Measurements from ENCODE around the gene PCTP. TPM values are rescaled to one million over a fixed set of nuclear protein-coding genes. Genes with fewer than 3 reads are reported as not detected.

Gene PCTP
- total and polyA plus RNA-seq, 3 donors from 2014 or later, result 22.6 to 32.0 (median 24.0) TPM

DNA sequence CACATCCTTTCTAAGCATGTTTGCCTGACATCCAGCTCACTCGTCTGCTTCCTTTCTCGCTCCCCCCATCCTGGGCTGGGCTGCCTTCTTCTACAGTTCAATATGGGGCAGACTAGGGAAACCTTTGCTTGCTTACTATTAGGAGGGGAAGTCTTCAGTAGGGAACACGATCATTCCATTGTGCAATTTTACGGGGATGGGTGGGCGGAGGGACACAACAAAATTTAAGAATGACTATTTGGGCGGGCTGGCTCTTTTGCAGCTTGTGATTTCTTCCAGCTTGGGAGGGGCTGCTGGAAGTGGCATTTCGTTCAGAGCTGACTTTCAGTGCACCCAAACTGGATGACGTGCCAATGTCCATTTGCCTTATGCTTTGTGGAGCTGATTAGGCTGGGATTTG lies 25.4 kb downstream of the PCTP start:
- intact Hi-C loops (cut with DNase I; ENCODE audit: low total_unique reads), result loop anchor here (10.0 kb wide), 1 partner anchor 131 kb away; no protein-coding TSS in a partner anchor
- TF ChIP-seq, protein P1, sequence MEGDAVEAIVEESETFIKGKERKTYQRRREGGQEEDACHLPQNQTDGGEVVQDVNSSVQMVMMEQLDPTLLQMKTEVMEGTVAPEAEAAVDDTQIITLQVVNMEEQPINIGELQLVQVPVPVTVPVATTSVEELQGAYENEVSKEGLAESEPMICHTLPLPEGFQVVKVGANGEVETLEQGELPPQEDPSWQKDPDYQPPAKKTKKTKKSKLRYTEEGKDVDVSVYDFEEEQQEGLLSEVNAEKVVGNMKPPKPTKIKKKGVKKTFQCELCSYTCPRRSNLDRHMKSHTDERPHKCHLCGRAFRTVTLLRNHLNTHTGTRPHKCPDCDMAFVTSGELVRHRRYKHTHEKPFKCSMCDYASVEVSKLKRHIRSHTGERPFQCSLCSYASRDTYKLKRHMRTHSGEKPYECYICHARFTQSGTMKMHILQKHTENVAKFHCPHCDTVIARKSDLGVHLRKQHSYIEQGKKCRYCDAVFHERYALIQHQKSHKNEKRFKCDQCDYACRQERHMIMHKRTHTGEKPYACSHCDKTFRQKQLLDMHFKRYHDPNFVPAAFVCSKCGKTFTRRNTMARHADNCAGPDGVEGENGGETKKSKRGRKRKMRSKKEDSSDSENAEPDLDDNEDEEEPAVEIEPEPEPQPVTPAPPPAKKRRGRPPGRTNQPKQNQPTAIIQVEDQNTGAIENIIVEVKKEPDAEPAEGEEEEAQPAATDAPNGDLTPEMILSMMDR (IDR thresholded peaks at IDR 0.05), result no peak
- no peak for TF ChIP-seq POLR2A (IDR thresholded peaks at IDR 0.05)
- 88 to 90% methylated on average over 8 of the region's 8 CpGs for WGBS, 2 donors
- no peaks in the 10 kb centered on the region for H3K36me3 ChIP-seq (ENCODE audit: low read depth, missing control alignments)
- no peak for DNase-seq
- no peaks in the 10 kb centered on the region for H3K27me3 ChIP-seq
- H3K9me3 ChIP-seq, result no peaks in the 10 kb centered on the region
- H3K27ac ChIP-seq, result no peak overlapping the region
- H3K4me3 ChIP-seq, result no peak overlapping the region
- H3K4me1 ChIP-seq, result no peaks in the 10 kb centered on the region

DNA sequence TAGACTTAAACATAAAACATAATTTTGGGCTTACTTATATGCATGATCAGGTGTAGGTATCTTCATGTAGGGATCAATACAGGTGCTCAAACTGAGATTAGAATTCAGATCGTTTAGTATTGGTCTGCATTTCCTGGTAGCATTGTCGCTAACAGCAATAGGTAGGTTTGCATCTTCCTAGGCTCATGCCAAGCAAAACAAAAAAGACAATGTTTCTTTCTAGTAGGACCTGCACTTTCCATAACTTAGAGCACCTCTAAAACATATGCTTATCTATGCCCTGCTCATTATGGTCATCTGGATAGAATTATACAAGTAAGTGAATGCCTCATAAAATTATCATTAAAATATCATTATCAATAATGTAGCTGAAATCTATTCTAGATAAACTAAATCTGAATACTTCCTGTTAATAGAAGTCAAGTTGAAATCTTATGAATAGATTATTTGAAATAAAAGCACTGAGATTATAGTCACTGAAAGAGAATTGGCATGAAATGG lies 26.7 kb downstream of the PCTP start:
- Histone ChIP-seq H3K9me3 (no peaks in the 10 kb centered on the region), H3K27me3 (no peaks in the 10 kb centered on the region), H3K27ac (no peak overlapping the region), H3K4me1 (no peaks in the 10 kb centered on the region), H3K4me3 (no peak overlapping the region), H3K36me3 (ENCODE audit: low read depth, missing control alignments) (no peaks in the 10 kb centered on the region)
- no peak for TF ChIP-seq POLR2A (IDR thresholded peaks at IDR 0.05)
- TF ChIP-seq, protein P1 (IDR thresholded peaks at IDR 0.05), result no peak
- WGBS, 2 donors, result 80 to 92% methylated on average over 2 of the region's 2 CpGs
- intact Hi-C loops (cut with DNase I; ENCODE audit: low total_unique reads), result loop anchor here (10.0 kb wide), 1 partner anchor 133 kb away; no protein-coding TSS in a partner anchor
- DNase-seq, result no peak

DNA sequence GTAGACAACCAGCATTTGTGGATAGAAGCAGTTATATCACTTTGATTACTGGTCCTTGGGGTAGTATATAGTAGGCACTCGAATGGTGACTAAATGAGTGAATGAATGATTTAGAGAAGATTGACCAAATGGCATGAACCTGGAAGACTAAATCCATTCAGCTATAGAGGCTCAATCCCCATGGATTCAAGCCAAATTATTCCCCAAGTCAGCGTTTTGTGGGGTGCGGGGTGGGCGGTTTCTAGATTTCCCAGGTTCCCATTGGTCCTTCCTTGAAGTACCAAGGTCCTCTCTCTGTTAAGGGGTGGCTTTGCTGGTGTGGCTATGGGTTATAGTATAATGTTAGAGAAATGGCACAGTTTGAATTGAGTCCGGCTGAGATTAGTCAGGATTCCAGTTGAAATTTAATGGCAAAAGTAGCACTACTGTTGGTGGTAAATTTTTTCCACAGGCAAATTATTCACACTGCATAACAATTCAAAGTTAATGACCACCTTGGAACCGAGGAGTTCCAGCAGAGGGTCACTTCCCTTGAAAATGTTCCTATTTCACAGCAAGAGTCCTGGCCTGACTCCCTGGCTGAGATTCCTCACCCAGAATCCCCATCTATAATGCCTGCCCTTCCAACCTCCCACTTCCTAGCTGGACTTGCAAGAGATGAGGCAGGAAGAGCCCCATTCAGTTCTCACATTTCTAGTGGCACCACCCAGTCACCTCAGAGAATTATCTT lies 27.7 kb downstream of the PCTP start:
- H3K36me3 ChIP-seq (ENCODE audit: low read depth, missing control alignments), result no peaks in the 10 kb centered on the region
- no peaks in the 10 kb centered on the region for H3K4me1 ChIP-seq
- DNase-seq, result no peak
- no peak overlapping the region for H3K4me3 ChIP-seq
- H3K27me3 ChIP-seq, result no peaks in the 10 kb centered on the region
- 84 to 86% methylated on average over 6 of the region's 6 CpGs for WGBS, 2 donors
- TF ChIP-seq, protein P1 (IDR thresholded peaks at IDR 0.05), result no peak
- no peak for TF ChIP-seq POLR2A (IDR thresholded peaks at IDR 0.05)
- intact Hi-C loops (cut with DNase I; ENCODE audit: low total_unique reads), result loop anchor here (10.0 kb wide), 1 partner anchor 134 kb away; no protein-coding TSS in a partner anchor
- no peak overlapping the region for H3K27ac ChIP-seq
- H3K9me3 ChIP-seq, result no peaks in the 10 kb centered on the region

DNA sequence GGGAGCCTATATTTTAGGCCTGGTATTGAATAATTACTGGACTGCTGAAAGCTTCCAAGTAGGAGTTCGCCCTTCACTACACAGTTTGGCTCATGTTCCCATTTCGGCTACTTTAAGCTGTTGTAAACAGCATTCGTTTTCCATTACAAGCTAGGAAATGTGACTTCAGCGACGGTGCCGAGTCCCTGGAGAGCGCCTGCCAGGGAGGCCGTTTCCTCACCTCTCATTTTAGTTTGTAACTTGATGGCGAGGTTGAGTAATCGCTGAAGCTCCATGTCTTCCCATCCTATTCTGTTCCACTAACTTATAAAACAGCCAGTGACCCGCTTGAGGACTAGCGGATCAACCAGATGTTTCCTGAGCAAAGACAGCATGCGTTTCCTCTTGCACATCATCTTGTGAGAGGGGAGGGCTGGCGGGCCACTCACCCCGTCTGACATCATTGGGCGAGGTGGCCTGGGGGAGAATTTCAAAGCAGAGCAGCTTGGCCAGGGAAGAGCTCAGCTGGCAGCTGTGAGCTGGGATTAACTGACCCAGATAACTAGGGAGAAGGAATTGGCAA lies 32.9 kb downstream of the PCTP start:
- Histone ChIP-seq H3K9me3 (no peaks in the 10 kb centered on the region), H3K36me3 (ENCODE audit: low read depth, missing control alignments) (no peaks in the 10 kb centered on the region), H3K27ac (no peak overlapping the region), H3K4me1 (no peaks in the 10 kb centered on the region), H3K27me3 (no peaks in the 10 kb centered on the region), H3K4me3 (no peak overlapping the region)
- peak; percentile 20 for DNase-seq
- WGBS, 2 donors, result 67 to 72% methylated on average over 16 of the region's 16 CpGs
- intact Hi-C loops (cut with DNase I; ENCODE audit: low total_unique reads), result no loop called here
- TF ChIP-seq, protein P1 (IDR thresholded peaks at IDR 0.05), result no peak
- TF ChIP-seq POLR2A (IDR thresholded peaks at IDR 0.05), result no peak

Measured in testis (tissue), 3 donors.